PFSK-1 (cell line): ENCODE measurements around the gene GJD4.

ENCODE experiments used
- POLR2AphosphoS5 ChIP-seq: IDR thresholded peaks from 2 replicates; pipeline ENCODE4 v1.6.1; 2012; ENCODE audit warnings: low read depth, mild to moderate bottlenecking, control low read depth, low read length, moderate library complexity
- REST ChIP-seq, 2 experiments: IDR thresholded peaks; 2 replicates each; pipeline versions ENCODE4 v1.6.1 to v1.8.0; 2011 to 2012; ENCODE audit warnings: low read depth in 2 of 2, low read length in 2 of 2, control low read depth in 1 of 2, inconsistent platforms in 1 of 2, mild to moderate bottlenecking in 1 of 2, moderate library complexity in 1 of 2; ENCODE audit not compliant: insufficient read depth in 1 of 2
- TAF1 ChIP-seq: IDR thresholded peaks from 2 replicates; pipeline ENCODE4 v1.6.1; 2012; ENCODE audit warnings: low read length, control low read depth, borderline replicate concordance; ENCODE audit not compliant: insufficient read depth

DNA sequence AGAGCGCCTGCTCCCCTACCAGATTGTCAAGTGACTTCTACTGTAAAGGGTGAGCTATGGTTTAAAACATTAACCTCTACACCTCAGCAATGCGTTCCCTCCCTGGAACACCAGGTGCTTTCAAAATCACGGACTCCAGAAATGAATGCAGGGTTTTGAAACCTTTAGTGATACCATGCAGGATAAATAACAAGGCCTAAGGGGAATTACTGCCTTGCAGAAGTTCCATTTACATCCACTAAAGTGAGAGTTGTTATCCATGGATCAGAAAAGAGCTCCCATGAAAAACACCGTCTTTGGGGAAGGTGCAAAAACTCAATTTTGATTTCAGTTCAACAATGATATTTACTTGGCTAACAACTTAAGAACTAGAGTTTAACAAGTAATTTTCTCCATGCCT lies 33.0 kb downstream of the GJD4 start:
- TF ChIP-seq TAF1: no peak
- TF ChIP-seq REST (IDR thresholded peaks at IDR 0.05; ENCODE audit: insufficient read depth in 1 of 2, low read depth in 2 of 2, low read length in 2 of 2): no peak
- TF ChIP-seq POLR2AphosphoS5: no peak
